ENCODE results near the gene ELMO2. TPM values are rescaled to one million over a fixed set of nuclear protein-coding genes. Genes with fewer than 3 reads are reported as not detected.

ELMO2 gene
- total RNA-seq, 1 experiment from 2014 or later, result 28.4 TPM

- no peak for TF ChIP-seq PREB (CRISPR knock-in tag; IDR thresholded peaks at IDR 0.05; ENCODE audit: borderline replicate concordance)
- TF ChIP-seq TEAD4 (CRISPR knock-in tag; IDR thresholded peaks at IDR 0.05), result no peak
Observed at GRCh38 chr20:46376196-46376785, 30.1 kb downstream of the ELMO2 start (continued).

GRCh38 chr20:46375771-46376170 lies 30.6 kb downstream of the ELMO2 start:
- no peaks in the 10 kb centered on the region for H3K4me1 Mint-ChIP-seq
- H3K4me3 Mint-ChIP-seq, result no peak overlapping the region
- TF ChIP-seq PREB (CRISPR knock-in tag; IDR thresholded peaks at IDR 0.05; ENCODE audit: borderline replicate concordance) (no peak), OVOL2 (CRISPR knock-in tag; IDR thresholded peaks at IDR 0.05; ENCODE audit: borderline replicate concordance) (no peak), JAZF1 (CRISPR knock-in tag; IDR thresholded peaks at IDR 0.05) (no peak), NR2C2 (CRISPR knock-in tag; IDR thresholded peaks at IDR 0.05) (no peak), FOXJ3 (CRISPR knock-in tag; IDR thresholded peaks at IDR 0.05; ENCODE audit: borderline replicate concordance) (no peak), ZNF317 (CRISPR knock-in tag; IDR thresholded peaks at IDR 0.05; ENCODE audit: borderline replicate concordance, low read depth) (no peak)
- H3K9me3 Mint-ChIP-seq, result no peaks in the 10 kb centered on the region
- ChIA-PET POLR2A (no interaction called here), CTCF (interaction anchor here (0.6 kb wide), 1 partner anchor 246 kb away, joined by 3 read pairs; no protein-coding TSS in a partner anchor)
- ATAC-seq (no peak), DNase-seq (ENCODE audit: low spot score) (no peak)
- no peak overlapping the region for H3K27ac Mint-ChIP-seq
- H3K27me3 Mint-ChIP-seq (ENCODE audit: low read depth), result no peaks in the 10 kb centered on the region
- H3K36me3 Mint-ChIP-seq, result peaks cover 55% of the 10 kb centered on the region

GRCh38 chr20:46374383-46374782 lies 32.0 kb downstream of the ELMO2 start:
- POLR2A ChIA-PET, result no interaction called here
- TF ChIP-seq FOXK1 (CRISPR knock-in tag; IDR thresholded peaks at IDR 0.05) (no peak), NR3C1 (CRISPR knock-in tag; conservative IDR thresholded peaks at IDR 0.05; ENCODE audit: low read depth) (no peak), IRF1 (CRISPR knock-in tag; IDR thresholded peaks at IDR 0.05) (no peak), ZSCAN18 (CRISPR knock-in tag; IDR thresholded peaks at IDR 0.05) (no peak), NFE2L1 (CRISPR knock-in tag; IDR thresholded peaks at IDR 0.05) (no peak), AFF4 (CRISPR knock-in tag; IDR thresholded peaks at IDR 0.05; ENCODE audit: borderline replicate concordance) (no peak), TCF7 (CRISPR knock-in tag; IDR thresholded peaks at IDR 0.05; ENCODE audit: low read depth) (no peak), FOXP4 (CRISPR knock-in tag; IDR thresholded peaks at IDR 0.05) (no peak), FOXJ3 (CRISPR knock-in tag; IDR thresholded peaks at IDR 0.05; ENCODE audit: borderline replicate concordance) (no peak), NR2C2 (CRISPR knock-in tag; IDR thresholded peaks at IDR 0.05) (no peak), HMGA2 (CRISPR knock-in tag; IDR thresholded peaks at IDR 0.05) (no peak), CBFB (CRISPR knock-in tag; IDR thresholded peaks at IDR 0.05; ENCODE audit: low read depth) (no peak), STAT6 (CRISPR knock-in tag; conservative IDR thresholded peaks at IDR 0.05; ENCODE audit: low read depth) (no peak), CREM (CRISPR knock-in tag; IDR thresholded peaks at IDR 0.05) (no peak)
- no peak overlapping the region for H3K4me3 Mint-ChIP-seq
- DNase-seq (ENCODE audit: low spot score) (no peak), ATAC-seq (no peak)
- H3K4me1 Mint-ChIP-seq, result no peaks in the 10 kb centered on the region
- no peaks in the 10 kb centered on the region for H3K27me3 Mint-ChIP-seq (ENCODE audit: low read depth)
- H3K27ac Mint-ChIP-seq, result no peak overlapping the region
- no peaks in the 10 kb centered on the region for H3K9me3 Mint-ChIP-seq
- H3K36me3 Mint-ChIP-seq, result peaks cover 59% of the 10 kb centered on the region
- CTCF ChIA-PET, result no interaction called here
